Progenitor cell of endocrine pancreas (in vitro differentiated cells): ENCODE data around the gene GLIS1. TPM values are rescaled to one million over a fixed set of nuclear protein-coding genes. Genes with fewer than 3 reads are reported as not detected.

Experiments
- DNase-seq: peaks from one replicate; pipeline ENCODE4 v3.0.0; 2021; ENCODE audit warnings: low spot score; ENCODE audit not compliant: unreplicated experiment
- H3K27ac Mint-ChIP-seq: 2 replicates; pipeline ENCODE4 v1.8.0; 2021; ENCODE audit warnings: mild to moderate bottlenecking, moderate library complexity, mixed read lengths
- H3K27me3 Mint-ChIP-seq: 2 replicates; pipeline ENCODE4 v1.8.0; 2021; ENCODE audit warnings: mixed read lengths
- H3K36me3 Mint-ChIP-seq: 2 replicates; pipeline ENCODE4 v1.8.0; 2022; ENCODE audit warnings: mixed read lengths; ENCODE audit not compliant: insufficient read depth
- H3K4me1 Mint-ChIP-seq: 2 replicates; pipeline ENCODE4 v1.8.0; 2021; ENCODE audit warnings: low read depth, mixed read lengths
- H3K4me3 Mint-ChIP-seq: 2 replicates; pipeline ENCODE4 v1.8.0; 2021; ENCODE audit warnings: low read depth, mild to moderate bottlenecking, moderate library complexity, mixed read lengths
- H3K9me3 Mint-ChIP-seq: 2 replicates; pipeline ENCODE4 v1.8.0; 2021; ENCODE audit warnings: low read depth, mixed read lengths
- total RNA-seq: library from RNA; stranded (reverse); gene quantifications from 2 replicates; pipeline ENCODE4 v1.2.1, GENCODE V29; 2021
- TF ChIP-seq, protein P1 (sequence below): fragments of 200-600 bp; sonication (generic); IDR thresholded peaks from one replicate; pipeline ENCODE4 v1.5.0; 2021; ENCODE audit warnings: antibody characterized with exemption, mild to moderate bottlenecking; ENCODE audit not compliant: unreplicated experiment

GLIS1 gene
- total RNA-seq, 1 donor from 2014 or later, result not detected

DNA sequence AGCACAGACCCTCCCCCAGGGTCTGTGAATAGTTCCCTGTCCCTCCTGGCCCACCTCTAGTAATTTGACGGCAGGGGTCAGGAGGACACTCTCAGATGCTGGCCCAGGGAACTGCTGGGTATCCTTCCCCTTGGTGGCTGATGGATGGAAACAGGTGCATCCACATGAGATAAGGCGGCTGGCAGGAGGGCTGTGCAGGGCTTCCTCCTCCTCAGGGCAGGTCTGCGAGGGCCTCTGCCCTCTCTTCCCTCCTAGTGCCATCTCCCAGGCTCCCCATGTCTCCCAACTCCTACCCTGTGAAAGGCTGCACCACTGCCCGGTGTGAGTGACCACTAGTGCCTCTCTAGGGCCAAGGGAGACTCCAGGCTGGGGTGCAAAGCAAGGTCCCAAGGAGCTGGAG is 123.9 kb downstream of the GLIS1 start:
- Mint-ChIP-seq H3K9me3 (peaks cover 13% of the 10 kb centered on the region), H3K4me3 (no peak overlapping the region), H3K36me3 (no peaks in the 10 kb centered on the region), H3K4me1 (no peaks in the 10 kb centered on the region), H3K27me3 (no peaks in the 10 kb centered on the region), H3K27ac (no peak overlapping the region)
- TF ChIP-seq, protein P1, sequence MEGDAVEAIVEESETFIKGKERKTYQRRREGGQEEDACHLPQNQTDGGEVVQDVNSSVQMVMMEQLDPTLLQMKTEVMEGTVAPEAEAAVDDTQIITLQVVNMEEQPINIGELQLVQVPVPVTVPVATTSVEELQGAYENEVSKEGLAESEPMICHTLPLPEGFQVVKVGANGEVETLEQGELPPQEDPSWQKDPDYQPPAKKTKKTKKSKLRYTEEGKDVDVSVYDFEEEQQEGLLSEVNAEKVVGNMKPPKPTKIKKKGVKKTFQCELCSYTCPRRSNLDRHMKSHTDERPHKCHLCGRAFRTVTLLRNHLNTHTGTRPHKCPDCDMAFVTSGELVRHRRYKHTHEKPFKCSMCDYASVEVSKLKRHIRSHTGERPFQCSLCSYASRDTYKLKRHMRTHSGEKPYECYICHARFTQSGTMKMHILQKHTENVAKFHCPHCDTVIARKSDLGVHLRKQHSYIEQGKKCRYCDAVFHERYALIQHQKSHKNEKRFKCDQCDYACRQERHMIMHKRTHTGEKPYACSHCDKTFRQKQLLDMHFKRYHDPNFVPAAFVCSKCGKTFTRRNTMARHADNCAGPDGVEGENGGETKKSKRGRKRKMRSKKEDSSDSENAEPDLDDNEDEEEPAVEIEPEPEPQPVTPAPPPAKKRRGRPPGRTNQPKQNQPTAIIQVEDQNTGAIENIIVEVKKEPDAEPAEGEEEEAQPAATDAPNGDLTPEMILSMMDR, result no peak
- DNase-seq, result no peak

GRCh38 chr1:53614231-53615021 is 124.5 kb downstream of the GLIS1 start:
- Mint-ChIP-seq H3K27me3 (no peaks in the 10 kb centered on the region), H3K27ac (no peak overlapping the region), H3K36me3 (no peaks in the 10 kb centered on the region), H3K9me3 (peaks cover 13% of the 10 kb centered on the region), H3K4me3 (no peak overlapping the region), H3K4me1 (no peaks in the 10 kb centered on the region)
- no peak for DNase-seq
- TF ChIP-seq, protein P1, result no peak

DNA sequence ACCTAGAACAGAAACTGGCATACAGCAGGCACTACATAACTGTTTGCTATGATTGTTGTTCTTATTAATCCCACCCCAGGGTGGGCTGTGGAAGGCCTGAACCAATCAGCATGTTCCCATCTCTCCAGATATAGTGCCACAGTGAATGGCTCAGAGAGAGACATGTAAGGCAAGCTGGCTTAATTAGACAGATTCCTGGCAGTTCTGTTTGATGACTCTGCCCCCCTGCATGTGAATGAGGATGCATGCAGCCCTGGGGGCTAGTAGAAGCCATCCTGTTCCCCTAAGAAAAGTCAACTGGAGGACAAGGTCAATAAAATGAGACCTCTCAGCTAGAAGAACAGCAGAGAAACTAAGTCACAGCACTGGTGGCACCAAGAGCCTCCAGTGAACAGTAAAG is 130.3 kb downstream of the GLIS1 start:
- TF ChIP-seq, protein P1, result no peak
- Mint-ChIP-seq H3K4me3 (no peak overlapping the region), H3K4me1 (no peaks in the 10 kb centered on the region), H3K27ac (no peak overlapping the region), H3K9me3 (peaks cover 13% of the 10 kb centered on the region), H3K36me3 (no peaks in the 10 kb centered on the region), H3K27me3 (peaks cover 5% of the 10 kb centered on the region)
- no peak for DNase-seq

GRCh38 chr1:53608071-53608470 is 130.9 kb downstream of the GLIS1 start:
- TF ChIP-seq, protein P1, result no peak
- peaks cover 13% of the 10 kb centered on the region for H3K9me3 Mint-ChIP-seq
- H3K4me1 Mint-ChIP-seq, result no peaks in the 10 kb centered on the region
- H3K4me3 Mint-ChIP-seq, result no peak overlapping the region
- no peaks in the 10 kb centered on the region for H3K36me3 Mint-ChIP-seq
- no peak for DNase-seq
- no peak overlapping the region for H3K27ac Mint-ChIP-seq
- H3K27me3 Mint-ChIP-seq, result peaks cover 5% of the 10 kb centered on the region

DNA sequence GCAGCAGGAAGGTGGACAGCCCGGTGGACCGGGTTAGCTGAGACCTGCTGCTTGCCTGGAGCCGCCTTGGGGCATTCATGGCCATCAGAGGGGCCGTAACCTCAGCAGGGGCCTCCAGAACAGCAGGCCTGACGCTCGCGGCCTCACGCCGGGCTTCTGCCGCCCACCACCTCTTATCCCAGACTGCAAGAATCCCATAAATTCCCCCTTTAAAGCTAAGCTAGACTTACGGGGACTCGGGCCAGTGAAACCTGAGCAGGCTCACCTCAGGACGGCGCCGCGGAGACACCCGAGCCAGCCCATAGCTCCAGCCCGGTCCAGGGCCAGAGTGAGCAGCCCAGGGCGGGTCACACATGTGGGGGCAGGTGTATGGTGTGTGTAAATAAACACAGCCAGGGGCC is 132.3 kb downstream of the GLIS1 start:
- H3K27ac Mint-ChIP-seq, result no peak overlapping the region
- no peaks in the 10 kb centered on the region for H3K4me1 Mint-ChIP-seq
- DNase-seq, result no peak
- H3K36me3 Mint-ChIP-seq, result no peaks in the 10 kb centered on the region
- TF ChIP-seq, protein P1, result no peak
- H3K27me3 Mint-ChIP-seq, result peaks cover 5% of the 10 kb centered on the region
- H3K4me3 Mint-ChIP-seq, result no peak overlapping the region
- H3K9me3 Mint-ChIP-seq, result peaks cover 9% of the 10 kb centered on the region
